HG03097 (cell line): ENCODE measurements around the gene SLX4IP.

Experiments
- ATAC-seq: cut with Tn5 transposase; IDR thresholded peaks from one replicate; pipeline ENCODE4 v1.9.1; 2021; ENCODE audit not compliant: unreplicated experiment, low FRiP score

Gene SLX4IP

GRCh38 chr20:10513931-10514575 is 78.9 kb downstream of the SLX4IP start:
- ATAC-seq = no peak

- no peak for ATAC-seq
Measured at GRCh38 chr20:10516529-10516928, 81.4 kb downstream of the SLX4IP start.

- no peak for ATAC-seq
Measured at GRCh38 chr20:10519361-10520046, 84.4 kb downstream of the SLX4IP start.

GRCh38 chr20:10520528-10520927 is 85.4 kb downstream of the SLX4IP start:
- ATAC-seq = no peak

DNA sequence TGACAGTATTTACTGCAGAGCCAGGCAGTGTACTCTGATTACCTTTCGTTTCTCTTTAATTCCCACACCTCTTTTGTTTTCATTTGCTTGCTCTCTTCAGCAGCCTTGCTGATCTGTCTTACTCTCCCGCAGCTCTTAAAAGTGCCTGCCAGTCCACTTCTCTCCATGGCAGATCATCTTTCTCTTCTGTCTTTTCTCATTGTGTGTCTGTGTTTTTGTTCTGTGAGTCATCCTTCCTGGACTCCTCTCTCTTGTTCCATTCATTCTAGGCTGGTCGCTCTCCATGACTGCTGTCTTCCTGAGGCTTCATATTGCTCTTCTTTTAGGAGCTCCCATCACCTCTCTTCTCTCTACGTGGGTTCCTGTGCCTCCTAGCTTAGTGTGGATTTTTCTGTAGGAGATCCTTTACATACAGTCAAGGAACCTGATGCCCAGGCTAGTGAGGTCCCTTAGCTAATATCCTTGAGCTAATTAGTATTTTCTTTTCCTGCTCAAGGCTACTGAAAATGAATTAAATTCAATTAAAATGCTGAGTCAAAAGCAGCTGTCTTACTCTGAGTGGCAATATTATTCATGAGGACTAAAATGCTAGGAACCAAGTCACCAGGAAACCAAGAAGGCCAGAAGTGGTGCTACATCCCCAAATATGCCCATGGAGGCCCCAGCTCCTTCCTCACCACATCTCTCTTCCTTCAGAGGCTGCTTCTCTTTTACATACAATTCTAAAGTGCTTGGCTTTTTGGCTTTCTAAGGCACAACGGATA is 86.1 kb downstream of the SLX4IP start:
- ATAC-seq = no peak

DNA sequence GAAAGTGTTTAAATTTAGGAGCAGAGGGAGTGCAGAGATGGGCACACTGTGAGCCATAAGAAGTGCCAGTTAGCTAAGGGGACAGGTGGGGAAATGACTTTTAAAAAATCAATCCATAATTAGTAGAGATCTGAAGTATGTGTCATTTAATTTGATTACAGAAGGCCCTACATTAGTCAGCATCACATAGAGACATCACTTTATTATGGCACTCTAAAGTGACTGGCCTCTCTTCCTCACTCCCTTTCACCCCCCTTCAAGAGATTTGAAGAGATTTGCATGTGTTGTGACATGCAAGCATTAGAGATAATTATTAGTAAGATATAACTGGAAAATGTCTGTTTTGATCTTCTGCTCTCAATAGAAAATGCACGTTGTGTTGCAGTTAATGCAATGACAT is 86.7 kb downstream of the SLX4IP start:
- no peak for ATAC-seq

DNA sequence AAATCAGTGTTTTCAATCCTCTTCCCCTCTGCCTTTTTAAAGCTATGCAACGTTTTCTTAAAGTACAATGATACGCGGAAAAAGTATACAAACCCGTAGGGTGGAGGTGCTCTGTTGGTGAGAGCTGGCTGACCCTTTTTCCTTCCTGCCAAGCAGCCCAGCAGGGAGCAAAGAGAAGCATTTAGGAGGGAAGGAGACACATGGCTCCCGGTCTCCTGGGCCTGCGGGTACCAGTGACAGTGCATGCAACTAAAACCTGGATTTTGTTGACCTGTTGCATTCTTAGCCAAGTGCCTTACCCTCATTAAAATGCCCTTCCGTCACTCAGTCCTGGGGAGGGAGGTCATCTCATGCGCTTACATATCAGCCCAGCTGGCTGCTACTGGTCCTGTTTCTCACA is 87.2 kb downstream of the SLX4IP start:
- ATAC-seq = no peak

DNA sequence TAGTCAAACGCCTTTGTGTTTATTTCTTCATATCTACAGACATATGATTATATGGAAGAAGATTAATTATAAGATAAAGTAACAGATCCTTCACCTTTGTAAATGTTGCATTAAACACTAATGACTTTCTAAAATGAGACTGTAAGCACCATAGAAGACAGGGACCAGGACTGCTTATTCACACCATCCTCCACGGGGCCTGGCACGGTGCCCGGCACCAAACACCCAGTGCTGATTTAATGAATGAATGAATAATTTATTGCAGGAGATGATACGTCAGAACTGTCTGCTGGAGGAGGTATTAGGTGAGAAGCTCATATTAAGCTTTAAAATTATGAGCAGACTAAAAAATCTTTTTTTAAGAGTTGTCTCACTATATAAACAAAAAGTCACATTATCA is 88.3 kb downstream of the SLX4IP start:
- no peak for ATAC-seq

DNA sequence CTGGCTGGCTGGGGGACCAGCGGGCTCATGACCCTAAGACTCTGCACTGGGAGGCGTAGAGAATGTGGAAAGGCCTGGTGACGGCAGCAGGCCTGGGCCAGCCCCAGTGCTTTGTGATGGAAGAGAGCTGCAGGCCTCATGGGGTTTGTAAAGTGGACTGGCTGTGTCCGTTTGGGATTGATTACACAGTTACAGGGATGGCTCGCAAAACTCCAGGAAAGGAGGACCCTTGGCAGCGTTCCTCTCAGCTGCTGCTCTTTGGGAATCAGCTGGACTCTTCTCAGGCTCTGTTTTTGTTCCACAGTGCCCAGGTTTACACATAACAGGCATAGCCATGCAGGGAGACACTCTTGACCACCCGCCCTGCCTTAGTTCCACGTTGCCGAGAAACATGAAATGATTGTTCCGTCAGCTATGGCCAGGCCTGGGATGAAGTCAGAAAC is 89.0 kb downstream of the SLX4IP start:
- no peak for ATAC-seq

DNA sequence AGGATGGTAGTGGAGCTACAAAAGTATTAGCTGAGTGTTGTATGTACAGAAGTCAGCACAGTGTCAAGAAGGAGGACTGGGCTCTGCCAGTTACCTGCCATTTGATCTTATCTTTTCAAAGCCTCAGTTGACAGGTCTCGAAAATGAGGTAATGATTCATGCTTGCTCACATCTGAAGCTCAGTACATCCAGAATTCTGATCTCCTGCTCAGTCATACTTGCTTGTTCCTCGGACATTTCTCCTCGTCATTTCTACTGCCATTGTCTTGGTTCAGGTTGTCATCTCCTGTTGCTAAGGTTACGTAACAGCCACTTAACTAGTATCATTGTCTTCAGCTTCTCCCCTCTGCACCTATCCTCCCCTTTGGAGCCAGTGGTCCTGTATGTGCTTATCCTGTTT is 89.5 kb downstream of the SLX4IP start:
- no peak for ATAC-seq

GRCh38 chr20:10527781-10528180 is 92.7 kb downstream of the SLX4IP start:
- no peak for ATAC-seq

- ATAC-seq = no peak
Measured at GRCh38 chr20:10530883-10531282, 95.8 kb downstream of the SLX4IP start.

DNA sequence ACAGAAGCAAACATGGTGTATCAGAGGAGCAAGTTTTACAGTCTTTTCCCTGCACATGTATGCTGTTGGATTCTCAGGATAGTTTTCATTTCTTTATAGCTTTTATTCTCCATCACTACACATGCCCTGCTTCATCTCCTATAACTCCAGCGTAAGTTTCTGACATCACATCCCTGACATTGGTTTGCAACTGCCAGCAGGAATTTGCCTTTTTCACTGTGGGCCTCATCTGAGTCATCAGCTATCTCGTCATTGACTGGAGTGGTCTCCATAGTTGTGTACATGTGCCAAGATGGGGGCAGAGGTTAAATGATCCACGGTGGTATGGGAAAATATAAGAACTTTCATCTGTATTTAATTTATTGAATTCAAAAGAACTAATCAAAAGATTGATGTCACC is 96.7 kb downstream of the SLX4IP start:
- no peak for ATAC-seq

GRCh38 chr20:10532361-10532760 is 97.3 kb downstream of the SLX4IP start:
- no peak for ATAC-seq

GRCh38 chr20:10536531-10536930 is 101.4 kb downstream of the SLX4IP start:
- ATAC-seq = no peak

DNA sequence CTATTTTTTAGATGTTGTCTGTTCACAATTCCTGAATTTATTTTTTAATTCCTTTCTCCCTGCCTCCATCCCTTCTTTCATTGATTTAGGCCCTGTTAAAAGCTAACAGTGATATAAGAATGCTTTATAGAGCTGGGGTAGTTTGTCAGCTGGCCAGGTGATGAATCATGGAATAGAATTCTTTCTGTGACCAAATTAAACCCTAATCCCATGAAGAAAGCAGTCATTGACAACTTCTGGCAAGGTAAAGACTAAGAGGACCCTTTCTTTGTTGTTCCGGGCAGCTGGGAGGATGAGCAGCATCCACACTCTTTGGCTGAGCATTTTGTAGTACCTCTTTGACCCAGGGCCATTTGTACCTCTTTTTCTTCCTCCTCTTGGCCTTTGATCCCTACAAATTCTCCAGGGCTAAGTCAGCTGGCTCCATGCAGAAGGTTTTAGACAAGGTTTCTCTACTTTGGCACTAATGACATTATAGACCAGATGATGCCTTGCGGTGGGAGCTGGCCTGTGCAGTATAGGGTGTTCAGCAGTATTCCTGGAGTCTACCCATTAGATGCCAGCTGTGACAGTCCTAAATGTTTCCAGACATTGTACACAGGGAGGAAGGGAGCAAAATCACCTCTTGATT is 102.9 kb downstream of the SLX4IP start:
- ATAC-seq = no peak

DNA sequence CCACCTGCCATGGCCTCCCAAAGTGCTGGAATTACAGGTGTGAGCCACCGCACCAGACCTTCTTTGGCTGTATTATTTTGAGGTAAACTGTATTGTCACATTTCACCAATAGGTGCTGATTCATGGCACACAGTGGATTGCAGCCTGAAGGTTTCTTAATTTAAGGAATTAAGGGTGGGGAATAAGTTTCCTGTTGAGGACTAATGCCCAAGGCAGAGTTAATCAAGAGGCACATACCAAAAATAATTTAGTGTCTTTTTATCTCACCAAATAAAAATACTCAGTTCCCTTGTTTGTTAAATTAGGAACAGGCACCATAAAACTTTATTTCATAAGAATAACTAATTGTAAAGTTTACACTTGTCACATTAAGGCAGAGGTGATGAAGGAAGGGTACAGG is 103.7 kb downstream of the SLX4IP start:
- no peak for ATAC-seq

DNA sequence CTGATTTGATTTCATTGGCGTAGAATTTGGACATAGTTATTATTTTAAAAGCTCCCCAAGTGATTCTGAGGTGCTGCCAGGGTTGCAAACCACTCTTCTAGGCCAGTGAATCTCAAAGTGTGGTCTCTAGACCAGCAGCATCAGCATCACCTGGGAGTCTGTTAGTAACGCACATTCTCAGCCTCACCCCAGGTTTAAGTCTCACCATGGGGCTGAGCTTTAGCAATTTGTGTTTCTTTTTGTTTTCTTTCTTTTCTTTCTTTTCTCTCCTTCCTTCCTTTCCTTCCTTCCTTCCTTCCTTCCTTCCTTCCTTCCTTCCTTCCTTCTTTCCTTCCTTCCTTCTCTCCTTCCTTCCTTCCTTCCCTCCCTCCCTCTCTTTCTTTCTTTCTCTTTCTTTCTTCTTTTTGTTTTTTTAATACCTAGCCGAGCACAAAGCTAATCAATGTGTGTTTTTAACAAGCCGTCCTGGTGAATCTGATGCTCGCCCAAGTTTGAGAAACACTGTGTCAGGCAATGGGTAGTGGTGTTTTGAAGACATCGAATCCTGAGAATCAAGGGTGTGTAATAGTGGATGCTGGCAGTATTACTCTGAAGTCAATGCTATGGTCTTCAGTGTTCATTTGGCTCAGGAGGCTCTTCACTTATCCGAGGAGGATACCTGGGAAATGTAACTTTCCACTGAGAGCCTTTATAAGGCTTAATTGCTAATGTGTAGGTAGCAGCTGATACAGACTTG is 104.9 kb downstream of the SLX4IP start:
- ATAC-seq = no peak

- no peak for ATAC-seq
Measured at GRCh38 chr20:10540636-10541493, 105.8 kb downstream of the SLX4IP start.
